Panc1 (cell line): ENCODE measurements around the gene C1orf232. TPM values are rescaled to one million over a fixed set of nuclear protein-coding genes. Genes with fewer than 3 reads are reported as not detected.

Experiments
- ATAC-seq: fragments of 200-7000 bp; cut with Tn5 transposase; 2 replicates; pipeline ENCODE4 v1.9.1; 2020; ENCODE audit warnings: mild to moderate bottlenecking, moderate library complexity
- BruUV-seq: library from RNA; stranded (reverse); fragments of 400-500 nt; replicated peaks from 2 replicates; lab custom pipeline; 2021; lab: Mats Ljungman, UMichigan
- CTCF ChIA-PET: fragments of 300-600 bp; sonication (Branson Sonifier 250); formaldehyde crosslinking; loops from one replicate; lab custom pipeline; 2022; ENCODE audit warnings: antibody characterized with exemption; lab: Charles Lee
- POLR2A ChIA-PET: fragments of 300-600 bp; sonication (Branson Sonifier 250); formaldehyde crosslinking; loops from one replicate; lab custom pipeline; 2022; ENCODE audit warnings: antibody characterized with exemption; lab: Charles Lee
- DNase-seq: peaks from one replicate; pipeline ENCODE4 v3.0.0-alpha.2; 2010; ENCODE audit warnings: low read depth, low spot score
- H3K27ac ChIP-seq: 2 replicates; pipeline ENCODE4 v1.5.1; 2011; ENCODE audit warnings: mild to moderate bottlenecking, low read length, inconsistent platforms
- H3K27me3 ChIP-seq: fragments of 200-500 bp; sonication (Bioruptor generic); 2 replicates; pipeline ENCODE4 v1.6.0; 2014; ENCODE audit warnings: low read length, inconsistent platforms; ENCODE audit not compliant: control insufficient read depth, insufficient read depth
- H3K36me3 ChIP-seq: fragments of 200-500 bp; sonication (Bioruptor generic); 2 replicates; pipeline ENCODE4 v1.5.1; 2014; ENCODE audit warnings: inconsistent platforms, mild to moderate bottlenecking, low read length, moderate library complexity; ENCODE audit not compliant: control insufficient read depth, insufficient read depth
- H3K4me1 ChIP-seq: 2 replicates; pipeline ENCODE4 v1.5.1; 2011; ENCODE audit warnings: inconsistent platforms, mild to moderate bottlenecking, low read length, moderate library complexity; ENCODE audit not compliant: control insufficient read depth, insufficient read depth
- H3K4me3 ChIP-seq, 2 experiments: 2 replicates each; pipeline ENCODE4 v1.5.1; 2011 to 2012; ENCODE audit warnings: low read depth in 2 of 2, low read length in 2 of 2, mild to moderate bottlenecking in 2 of 2, inconsistent platforms in 1 of 2, moderate library complexity in 1 of 2
- H3K9me3 ChIP-seq: fragments of 200-500 bp; sonication (Bioruptor generic); 2 replicates; pipeline ENCODE4 v1.5.1; 2014; ENCODE audit warnings: low read depth, mild to moderate bottlenecking, inconsistent platforms, low read length, moderate library complexity; ENCODE audit not compliant: control insufficient read depth, insufficient read depth
- CTCF ChIP-seq: fragments of 450-650 bp; IDR thresholded peaks from 2 replicates; pipeline ENCODE4 v1.5.1; 2017; ENCODE audit warnings: mild to moderate bottlenecking
- POLR2AphosphoS5 ChIP-seq: IDR thresholded peaks from 2 replicates; pipeline ENCODE4 v1.6.1; 2012; ENCODE audit warnings: mild to moderate bottlenecking, low read depth, low read length, moderate library complexity
- REST ChIP-seq, 2 experiments: IDR thresholded peaks; 2 replicates each; pipeline ENCODE4 v1.6.1; 2011 to 2012; ENCODE audit warnings: low read depth in 2 of 2, control low read depth in 1 of 2, low read length in 1 of 2, mild to moderate bottlenecking in 1 of 2, moderate library complexity in 1 of 2; ENCODE audit not compliant: insufficient read depth in 1 of 2
- SIN3A ChIP-seq: IDR thresholded peaks from 2 replicates; pipeline ENCODE4 v1.6.1; 2012; ENCODE audit warnings: low read depth, mild to moderate bottlenecking, low read length, moderate library complexity, borderline replicate concordance; ENCODE audit not compliant: insufficient read depth
- TCF7L2 ChIP-seq: IDR thresholded peaks from 2 replicates; pipeline ENCODE4 v1.6.1; 2011; ENCODE audit warnings: mild to moderate bottlenecking, low read depth, low read length, inconsistent platforms
- in situ Hi-C: cut with HindIII; loops from 2 replicates; pipeline ENCODE4 v1.10.0; 2016; ENCODE audit warnings: low sequenced_read_pairs, low pct_unique_long_range_greater_than_20kb
- intact Hi-C: fragments of 100-400 bp; cut with micrococcal nuclease; formaldehyde crosslinking; loops from one replicate; pipeline ENCODE4 v1.10.0; 2022; ENCODE audit not compliant: unreplicated experiment
- total RNA-seq: library from RNA; stranded (reverse); gene quantifications from one replicate; pipeline ENCODE4 v1.2.1, GENCODE V29; 2021; ENCODE audit not compliant: unreplicated experiment

Gene C1orf232
- total RNA-seq, 1 experiment from 2014 or later = not detected

- Histone ChIP-seq H3K27me3 (no peaks in the 10 kb centered on the region), H3K4me1 (peaks cover 33% of the 10 kb centered on the region), H3K4me3 (no peak overlapping the region), H3K27ac (peak overlapping the region; percentile 79), H3K36me3 (no peaks in the 10 kb centered on the region), H3K9me3 (no peaks in the 10 kb centered on the region)
- intact Hi-C loops = no loop called here
- ChIA-PET CTCF (interaction anchor here (0.6 to 1.6 kb wide), 2 partner anchors 8 to 20 kb away, joined by 3 to 6 read pairs; no protein-coding TSS in a partner anchor), POLR2A (interaction anchor here (0.6 kb wide), 3 partner anchors 9 to 253 kb away, joined by 3 to 9 read pairs (median 6); no protein-coding TSS in a partner anchor)
- BruUV-seq = no TSS peak
- in situ Hi-C loops = no loop called here
- DNase-seq (no peak), ATAC-seq (peak; percentile 43; the same call in 1 of the 2 replicates)
- TF ChIP-seq SIN3A (no peak), POLR2AphosphoS5 (no peak), CTCF (no peak), REST (IDR thresholded peaks at IDR 0.05; ENCODE audit: insufficient read depth in 1 of 2, low read depth in 2 of 2, low read length in 1 of 2) (no peak), TCF7L2 (no peak)
These were observed 46.6 kb downstream of the C1orf232 start for GRCh38 chr1:26121854-26122773.

- DNase-seq (no peak), ATAC-seq (no peak)
- Histone ChIP-seq H3K27me3 (no peaks in the 10 kb centered on the region), H3K9me3 (no peaks in the 10 kb centered on the region), H3K27ac (no peak overlapping the region), H3K4me1 (peaks cover 25% of the 10 kb centered on the region), H3K4me3 (no peak overlapping the region), H3K36me3 (no peaks in the 10 kb centered on the region)
- no peak for TF ChIP-seq POLR2AphosphoS5
- no peak for TF ChIP-seq REST (IDR thresholded peaks at IDR 0.05; ENCODE audit: insufficient read depth in 1 of 2, low read depth in 2 of 2, low read length in 1 of 2)
- no peak for TF ChIP-seq TCF7L2
- no peak for TF ChIP-seq CTCF
- TF ChIP-seq SIN3A = no peak
- in situ Hi-C loops = no loop called here
- BruUV-seq = no TSS peak
- POLR2A ChIA-PET = no interaction called here
- intact Hi-C loops = no loop called here
- CTCF ChIA-PET = no interaction called here
These were observed 48.7 kb downstream of the C1orf232 start for GRCh38 chr1:26119892-26120608.
